GM13976 (cell line): ENCODE data around the gene YWHAE.

Experiments
- DNase-seq: peaks from one replicate; pipeline ENCODE4 v3.0.0; 2012; ENCODE audit warnings: low spot score
- CTCF ChIP-seq: IDR thresholded peaks from 2 replicates; pipeline ENCODE4 v1.5.1; 2012; ENCODE audit warnings: borderline replicate concordance, mild to moderate bottlenecking; ENCODE audit not compliant: insufficient read depth; ENCODE audit errors: extremely low read depth, missing control alignments, control extremely low read depth
- in situ Hi-C: fragments of 300-500 bp; cut with MboI; formaldehyde crosslinking; loops from one replicate; pipeline ENCODE4 v1.12.0; 2022; ENCODE audit warnings: low sequenced_read_pairs, mixed read lengths, inconsistent platforms; ENCODE audit not compliant: unreplicated experiment

The YWHAE gene

GRCh38 chr17:1331708-1332107, 68.3 kb downstream of the YWHAE start:
- in situ Hi-C loops: loop anchor here (10.0 kb wide), 1 partner anchor 57 kb away; the partner anchor contains the start of genes BHLHA9 and TRARG1
- DNase-seq: no peak

GRCh38 chr17:1329745-1330343, 70.2 kb downstream of the YWHAE start:
- no peak for DNase-seq
- in situ Hi-C loops: loop anchor here (10.0 kb wide), 1 partner anchor 55 kb away; the partner anchor contains the start of genes BHLHA9 and TRARG1
- no peak for TF ChIP-seq CTCF

More at GRCh38 chr17:1331708-1332107, 68.3 kb downstream of the YWHAE start:
- no peak for TF ChIP-seq CTCF

DNA sequence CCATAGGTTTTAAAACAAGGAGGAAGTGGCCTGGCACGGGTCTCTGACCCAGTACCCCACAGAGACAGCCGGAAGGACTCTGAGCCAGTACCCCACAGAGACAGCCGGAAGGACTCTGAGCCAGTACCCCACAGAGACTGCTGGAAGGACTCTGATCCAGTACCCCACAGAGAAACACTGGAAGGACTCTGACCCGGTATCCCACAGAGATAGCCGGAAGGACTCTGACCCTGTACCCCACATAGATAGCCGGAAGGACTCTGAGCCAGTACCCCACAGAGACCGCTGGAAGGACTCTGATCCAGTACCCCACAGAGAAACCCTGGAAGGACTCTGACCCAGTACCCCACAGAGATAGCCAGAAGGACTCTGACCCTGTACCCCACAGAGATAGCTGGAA, 71.6 kb downstream of the YWHAE start:
- no peak for TF ChIP-seq CTCF
- in situ Hi-C loops: no loop called here
- DNase-seq: no peak

DNA sequence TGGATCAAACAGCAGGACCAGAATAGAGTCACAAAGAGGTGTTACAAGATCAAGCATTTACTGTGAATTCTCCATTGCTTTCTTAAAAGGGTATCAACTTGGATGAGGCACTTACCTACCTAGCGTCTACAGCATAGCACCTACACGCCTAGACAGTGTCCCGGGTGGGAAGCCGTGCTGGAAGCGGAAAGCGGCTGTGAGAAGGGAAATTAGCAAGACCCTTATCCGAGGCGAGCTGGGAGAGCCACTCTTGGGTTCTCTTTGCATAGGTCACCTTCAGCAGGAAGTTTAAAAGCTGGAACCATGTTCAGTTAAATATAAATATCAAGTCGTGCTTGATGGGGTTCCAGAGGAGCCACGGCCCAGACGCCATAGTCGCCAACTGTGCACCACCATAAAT, 74.3 kb downstream of the YWHAE start:
- in situ Hi-C loops: no loop called here
- TF ChIP-seq CTCF: no peak
- DNase-seq: no peak

DNA sequence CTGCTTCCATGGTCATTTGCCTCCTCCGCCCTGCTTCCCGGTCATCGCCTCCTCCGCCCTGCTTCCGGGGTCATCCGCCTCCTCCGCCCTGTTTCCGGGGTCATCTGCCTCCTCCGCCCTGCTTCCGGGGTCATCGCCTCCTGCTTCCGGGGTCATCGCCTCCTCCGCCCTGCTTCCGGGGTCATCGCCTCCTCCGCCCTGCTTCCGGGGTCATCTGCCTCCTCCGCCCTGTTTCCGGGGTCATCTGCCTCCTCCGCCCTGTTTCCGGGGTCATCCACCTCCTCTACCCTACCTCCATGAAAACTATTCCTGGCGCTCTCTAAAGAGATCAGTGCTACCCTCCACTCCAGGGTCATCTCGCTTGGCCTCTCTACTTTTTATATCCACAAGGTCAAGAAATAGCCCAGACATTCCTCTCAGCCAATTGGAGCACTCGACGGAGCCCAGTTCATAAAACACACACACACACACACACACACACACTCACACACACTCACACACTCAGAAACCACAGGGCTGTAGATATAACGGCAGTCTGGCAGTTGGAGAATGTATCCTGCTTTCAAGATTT, 75.7 kb downstream of the YWHAE start:
- no peak for TF ChIP-seq CTCF
- DNase-seq: no peak
- in situ Hi-C loops: no loop called here

GRCh38 chr17:1323336-1323735, 76.7 kb downstream of the YWHAE start:
- TF ChIP-seq CTCF: no peak
- DNase-seq: no peak
- in situ Hi-C loops: no loop called here
